Suprapubic skin (tissue), 4 donors: Measurements from ENCODE around the gene C1R.

Source experiments
- CTCF ChIP-seq, 2 donors: fragments of 200-600 bp in 1 of 2; fragments of 450-650 bp in 1 of 2; sonication (generic) in 1 of 2; IDR thresholded peaks; one replicate each; pipeline ENCODE4 v1.5.1; 2016 to 2019; ENCODE audit warnings: antibody characterized with exemption in 2 of 2, mild to moderate bottlenecking in 1 of 2, moderate library complexity in 1 of 2
- EP300 ChIP-seq: sonication (generic); formaldehyde crosslinking; IDR thresholded peaks from one replicate; pipeline ENCODE4 v1.6.1; 2017; ENCODE audit warnings: antibody characterized with exemption
- POLR2A ChIP-seq, 2 donors: fragments of 450-650 bp; IDR thresholded peaks; one replicate each; pipeline ENCODE4 v1.6.1; 2017; ENCODE audit warnings: antibody characterized with exemption in 2 of 2, mild to moderate bottlenecking in 2 of 2, moderate library complexity in 2 of 2
- POLR2AphosphoS5 ChIP-seq, 3 donors: sonication (generic); formaldehyde crosslinking; IDR thresholded peaks; one replicate each; pipeline ENCODE4 v1.6.1; 2017; ENCODE audit warnings: antibody characterized with exemption in 3 of 3

- TF ChIP-seq POLR2AphosphoS5 (IDR thresholded peaks at IDR 0.05) = no peak
- TF ChIP-seq POLR2A (IDR thresholded peaks at IDR 0.05) = no peak
- no peak for TF ChIP-seq EP300
- no peak for TF ChIP-seq CTCF (IDR thresholded peaks at IDR 0.05)
Observed at GRCh38 chr12:7045913-7046312, 46.3 kb downstream of the C1R start.
